PC-9 (cell line): ENCODE measurements around the gene MSANTD1.

Experiments
- CTCF ChIP-seq: fragments of 200-600 bp; sonication (generic); conservative IDR thresholded peaks from 2 replicates; pipeline ENCODE4 v1.6.1; 2017; ENCODE audit warnings: mixed run types, antibody characterized with exemption, mild to moderate bottlenecking, moderate library complexity
- EZH2 ChIP-seq: fragments of 200-600 bp; sonication (generic); IDR thresholded peaks from 2 replicates; pipeline ENCODE4 v1.8.0; 2017; ENCODE audit warnings: antibody characterized with exemption, low read depth

GRCh38 chr4:3226944-3227343, 22.0 kb upstream of the MSANTD1 start:
- TF ChIP-seq CTCF (no peak), EZH2 (no peak)
